ENCODE results near the gene KRTAP10-9.

The KRTAP10-9 gene

DNA sequence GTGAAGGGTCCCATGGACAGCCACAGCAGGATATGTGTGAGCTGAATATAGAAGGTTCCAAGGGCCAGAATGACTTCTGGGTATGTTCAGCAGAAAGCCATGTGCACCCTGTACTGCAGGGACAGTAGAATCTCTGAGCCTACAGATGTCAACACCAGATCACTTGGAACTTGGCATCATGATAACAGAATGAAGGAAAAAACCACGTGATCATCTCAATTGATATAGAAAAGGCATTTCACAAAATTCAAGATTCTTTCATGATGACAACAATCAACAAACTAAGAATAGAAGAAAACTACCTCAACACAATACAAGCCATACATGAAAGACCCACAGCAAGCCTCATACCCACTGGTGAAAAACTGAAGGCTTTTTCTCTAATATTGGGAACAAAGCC lies 40.7 kb downstream of the KRTAP10-9 start:
- DNase-seq, result no peak

DNA sequence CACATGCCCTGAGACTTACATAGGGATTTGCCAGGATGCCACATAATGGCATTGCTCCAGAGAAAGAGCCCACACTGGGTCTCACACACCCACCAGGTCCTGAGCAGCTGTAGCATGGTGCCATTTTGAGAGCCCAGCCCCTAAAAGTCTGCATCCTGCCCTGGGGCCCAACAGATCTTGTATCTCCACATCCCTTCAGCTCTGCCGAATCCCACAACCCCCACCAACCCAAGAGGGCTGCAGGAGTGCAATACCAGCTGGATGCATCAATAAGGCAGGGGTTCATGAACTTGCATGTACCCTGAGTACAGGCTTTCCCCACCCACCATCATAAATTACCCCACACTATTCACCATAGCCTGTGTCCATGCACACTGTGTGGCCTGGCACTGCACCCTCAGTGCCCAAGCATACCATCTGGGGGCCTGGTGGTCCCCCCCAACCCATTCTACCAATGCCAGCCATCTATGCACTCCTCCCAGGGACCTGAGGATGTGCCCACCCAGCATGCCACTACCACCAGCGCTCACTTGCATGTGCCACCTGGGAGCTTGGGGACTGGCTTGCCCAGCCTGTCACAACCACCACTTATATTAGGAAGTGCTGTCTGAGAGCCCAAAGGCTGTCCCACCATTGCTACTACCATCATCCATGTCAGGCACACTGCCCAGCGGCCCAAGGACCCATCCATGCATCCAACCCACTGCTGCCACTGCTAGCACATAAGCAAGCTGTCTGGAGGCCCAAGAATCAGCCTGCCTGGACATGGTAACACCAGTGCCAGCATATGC lies 43.9 kb downstream of the KRTAP10-9 start:
- no peak for DNase-seq

DNA sequence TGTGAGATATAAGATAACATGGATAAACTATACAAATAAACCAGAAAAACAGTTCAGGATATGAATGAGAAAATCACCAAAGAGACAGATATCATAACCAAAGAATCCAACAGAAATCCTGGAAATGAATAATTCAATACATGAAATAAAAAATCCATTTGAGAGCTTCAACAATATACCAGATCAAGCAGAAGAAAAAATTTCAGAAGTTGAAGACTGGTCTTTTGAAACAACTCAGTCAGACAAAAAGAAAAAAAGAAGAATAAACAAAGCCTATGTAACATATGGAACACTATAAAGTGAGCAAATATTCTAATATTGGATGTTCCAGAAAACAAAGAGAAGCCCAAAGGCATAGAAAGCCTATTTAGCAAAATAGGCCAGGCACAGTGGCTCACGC lies 45.0 kb downstream of the KRTAP10-9 start:
- no peak for DNase-seq

DNA sequence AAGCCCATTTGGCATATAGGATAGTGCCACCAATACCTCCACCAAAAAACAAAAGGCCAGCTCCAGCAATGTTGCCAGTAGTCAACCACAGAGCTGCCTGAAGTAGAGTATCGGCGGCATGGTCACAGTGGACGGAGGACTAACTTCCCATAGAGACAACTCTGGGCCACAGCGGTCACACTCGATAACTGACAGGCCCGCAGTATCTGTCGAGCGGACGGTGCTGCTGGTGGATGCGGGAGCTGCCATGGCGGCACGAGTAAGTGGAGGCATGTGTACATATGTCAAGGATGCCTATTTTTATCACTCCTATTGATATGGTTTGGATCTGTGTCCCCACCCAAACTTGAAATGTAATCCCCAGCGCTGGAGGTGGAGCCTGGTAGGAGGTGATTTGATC lies 51.0 kb downstream of the KRTAP10-9 start:
- DNase-seq, result no peak
